ENCODE measurements around the gene TMEM141. TPM values are rescaled to one million over a fixed set of nuclear protein-coding genes. Genes with fewer than 3 reads are reported as not detected.

TMEM141 gene
- 41.9 and 66.5 TPM in 2 replicates for total RNA-seq

DNA sequence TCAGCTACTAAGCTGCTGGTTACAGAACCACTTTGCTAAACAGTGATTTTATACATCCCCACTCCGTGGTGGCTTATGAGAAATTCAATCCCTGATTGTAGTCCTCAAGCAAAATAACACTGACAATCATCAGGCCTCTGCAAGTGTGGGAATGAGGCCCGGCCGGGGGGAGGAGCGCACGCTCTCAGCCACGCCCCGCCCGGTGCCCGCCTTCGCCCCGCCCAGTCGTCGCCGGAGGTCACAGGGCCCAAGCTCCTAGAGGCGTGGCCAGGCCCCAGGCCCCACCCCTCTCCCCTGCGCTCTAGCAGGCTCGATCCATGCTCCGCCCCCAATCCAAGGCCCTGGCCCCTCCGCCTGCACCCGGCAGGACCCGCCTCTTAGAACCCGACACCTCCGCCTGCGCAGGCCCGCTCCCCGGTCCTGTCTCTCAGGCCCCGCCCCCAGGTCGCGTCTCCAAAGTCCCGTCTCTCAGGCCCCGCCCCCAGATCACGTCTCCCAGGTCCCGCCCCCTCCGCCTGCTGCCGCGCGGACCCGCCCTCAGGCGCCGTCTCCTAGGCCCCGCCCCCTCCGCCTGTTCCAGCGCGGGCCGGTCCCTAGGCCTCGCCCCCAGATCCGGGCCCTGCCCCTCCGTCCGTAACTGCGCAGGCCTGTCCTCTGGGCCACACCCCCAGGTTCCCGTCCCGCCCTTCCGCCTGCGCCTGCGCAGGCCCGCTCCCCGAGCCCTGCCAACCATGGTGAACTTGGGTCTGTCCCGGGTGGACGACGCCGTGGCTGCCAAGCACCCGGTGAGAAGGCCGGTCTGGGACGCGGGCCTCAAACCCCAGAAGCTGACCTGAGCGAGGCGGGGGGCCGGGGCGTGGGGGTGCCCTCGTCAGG, at the start of gene TMEM141:
Gene TMEM141 (plus strand): TSS at position 705 of the 876 bp plus-strand sequence. CDS start 27 bp downstream, at position 732.

GRCh38 chr9:136742591-136743391, 48.4 kb upstream of the TMEM141 start, which contains the start of gene LCN10:
TSS of gene LCN10 (minus strand) at chr9:136742940. CDS start at chr9:136742903, 37 bp downstream.

DNA sequence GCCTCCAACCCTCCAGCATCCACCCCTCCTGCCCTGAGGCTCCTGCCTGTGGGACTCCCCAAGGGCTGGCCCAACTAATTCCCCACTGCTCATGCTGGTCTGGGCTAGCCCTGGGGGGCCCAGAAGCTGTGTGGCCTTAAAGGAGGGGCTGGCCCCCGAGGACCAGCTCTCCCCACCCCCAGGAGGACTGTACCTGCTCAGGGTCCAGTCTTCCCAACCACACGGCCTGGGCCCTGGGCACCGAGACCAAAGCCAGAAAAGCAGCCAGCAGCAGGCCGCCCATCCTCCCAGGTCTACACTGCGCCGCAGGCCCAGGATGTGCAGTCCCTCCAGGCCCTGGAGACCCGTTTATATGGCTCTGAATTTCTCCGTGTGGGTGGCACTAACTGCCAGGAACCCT, 42.9 kb upstream of the TMEM141 start, which contains the start of gene LCN6:
Gene LCN6 (minus strand): TSS at position 325 of the 400 bp plus-strand sequence. CDS start 42 bp downstream, at position 283.

GRCh38 chr9:136764301-136764891, 26.7 kb upstream of the TMEM141 start, which contains the start of gene LCN15:
TSS of gene LCN15 (minus strand) at chr9:136764518. CDS start at chr9:136764488, 30 bp downstream.

DNA sequence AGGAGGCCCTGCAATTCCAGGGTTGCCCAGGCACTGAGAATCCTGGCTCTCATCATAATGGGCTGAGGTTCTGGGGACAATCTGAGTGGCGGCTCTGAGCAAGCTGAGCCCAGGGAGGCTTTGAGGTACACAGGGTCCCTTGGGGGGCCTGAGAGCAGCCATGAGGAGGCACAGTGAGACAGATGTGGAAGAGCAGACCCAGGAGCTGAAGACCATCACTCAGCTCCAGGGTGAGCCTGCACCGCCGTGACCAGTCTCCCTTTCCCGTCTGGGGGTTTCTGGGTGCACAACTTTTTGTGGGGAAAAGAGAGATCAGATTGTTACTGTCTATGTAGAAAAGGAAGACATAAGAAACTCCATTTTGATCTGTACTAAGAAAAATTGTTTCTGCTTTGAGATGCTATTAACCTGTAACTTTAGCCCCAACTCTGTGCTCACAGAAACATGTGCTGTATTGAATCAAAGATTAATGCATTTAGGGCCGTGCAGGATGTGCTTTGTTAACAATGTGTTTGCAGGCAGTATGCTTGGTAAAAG, 5.2 kb downstream of the TMEM141 start, which contains the start of gene CCDC183:
Gene CCDC183 (plus strand): TSS at position 101 of the 537 bp plus-strand sequence. CDS start 60 bp downstream, at position 161.

GRCh38 chr9:136807281-136808074, 16.3 kb downstream of the TMEM141 start, which contains the start of gene RABL6:
TSS of gene RABL6 (plus strand) at chr9:136807948. CDS start at chr9:136808197, 249 bp downstream.

GRCh38 chr9:136842380-136842948, 51.3 kb downstream of the TMEM141 start, which contains the start of gene AJM1:
TSS of gene AJM1 (plus strand) at chr9:136842478. CDS start at chr9:136844415, 1,937 bp downstream.

Other genes with a start within 250 kb of the TMEM141 start
- 66.1 and 122 TPM in 2 replicates for gene NOTCH1, start 245.3 kb upstream of the TMEM141 start, total RNA-seq
- 364 and 407 TPM in 2 replicates for gene EGFL7, start 128.4 kb upstream of the TMEM141 start, total RNA-seq
- gene AGPAT2, start 103.9 kb upstream of the TMEM141 start, total RNA-seq, result 38.1 and 43.9 TPM in 2 replicates
- 53.4 and 56.1 TPM in 2 replicates for gene DIPK1B, start 78.8 kb upstream of the TMEM141 start, total RNA-seq
- not detected in 2 replicates for gene LCN10, start 48.4 kb upstream of the TMEM141 start, total RNA-seq
- not detected in 2 replicates for gene LCN6, start 42.8 kb upstream of the TMEM141 start, total RNA-seq
- gene LCN8, start 33.1 kb upstream of the TMEM141 start, total RNA-seq, result not detected in 2 replicates
- gene LCN15, start 26.8 kb upstream of the TMEM141 start, total RNA-seq, result not detected in 2 replicates
- 0.52 and 0.98 TPM in 2 replicates for gene CCDC183, start 5.0 kb downstream of the TMEM141 start, total RNA-seq
- gene RABL6, start 16.6 kb downstream of the TMEM141 start, total RNA-seq, result 49.3 and 52.9 TPM in 2 replicates
- gene AJM1, start 51.1 kb downstream of the TMEM141 start, total RNA-seq, result 0.60 and 0.65 TPM in 2 replicates
- 185 and 194 TPM in 2 replicates for gene PHPT1, start 58.1 kb downstream of the TMEM141 start, total RNA-seq
- gene MAMDC4, start 61.0 kb downstream of the TMEM141 start, total RNA-seq, result 0.52 and 0.65 TPM in 2 replicates
- 286 and 317 TPM in 2 replicates for gene EDF1, start 75.0 kb downstream of the TMEM141 start, total RNA-seq
- gene TRAF2, start 95.2 kb downstream of the TMEM141 start, total RNA-seq, result 12.7 and 18.0 TPM in 2 replicates
- gene FBXW5, start 153.4 kb downstream of the TMEM141 start, total RNA-seq, result 140 and 161 TPM in 2 replicates
- gene C8G, start 153.9 kb downstream of the TMEM141 start, total RNA-seq, result 0.54 and 0.77 TPM in 2 replicates
- gene LCN12, start 160.9 kb downstream of the TMEM141 start, total RNA-seq, result 0.11 TPM in 1 of 2 replicates, not detected in the other
- 0.43 and 2.8 TPM in 2 replicates for gene PTGDS, start 186.2 kb downstream of the TMEM141 start, total RNA-seq
- gene LCNL1, start 191.6 kb downstream of the TMEM141 start, total RNA-seq, result under 0.01 TPM in 1 of 2 replicates, not detected in the other
- 8.0 and 9.2 TPM in 2 replicates for gene PAXX, start 201.1 kb downstream of the TMEM141 start, total RNA-seq
- not detected in 2 replicates for gene CLIC3, start 205.2 kb downstream of the TMEM141 start, total RNA-seq
- gene ABCA2, start 236.9 kb downstream of the TMEM141 start, total RNA-seq, result 4.8 and 6.8 TPM in 2 replicates
- gene FUT7, start 240.7 kb downstream of the TMEM141 start, total RNA-seq, result not detected in 2 replicates